GM18517 (cell line): ENCODE measurements around the gene POM121L2.

Experiments
- ATAC-seq: cut with Tn5 transposase; IDR thresholded peaks from one replicate; pipeline ENCODE4 v1.9.1; 2021; ENCODE audit warnings: mild to moderate bottlenecking, moderate library complexity; ENCODE audit not compliant: unreplicated experiment

POM121L2 gene

GRCh38 chr6:27312146-27312949, at the start of gene POM121L2:
POM121L2 (minus strand) TSS chr6:27312273; CDS start chr6:27312170, 103 bp downstream.
- peak; percentile 61 for ATAC-seq

- no peak for ATAC-seq
These were observed 47.2 kb upstream of the POM121L2 start for GRCh38 chr6:27359231-27359630.

- ATAC-seq = no peak
These were observed 46.7 kb upstream of the POM121L2 start for GRCh38 chr6:27358786-27359185.

GRCh38 chr6:27352850-27353249, 40.8 kb upstream of the POM121L2 start:
- ATAC-seq = no peak

- no peak for ATAC-seq
These were observed 22.1 kb upstream of the POM121L2 start for GRCh38 chr6:27334141-27334540.

GRCh38 chr6:27333642-27334040, 21.6 kb upstream of the POM121L2 start:
- no peak for ATAC-seq

- no peak for ATAC-seq
These were observed 20.9 kb upstream of the POM121L2 start for GRCh38 chr6:27332692-27333641.

- no peak for ATAC-seq
These were observed 15.1 kb upstream of the POM121L2 start for GRCh38 chr6:27327023-27327738.

- ATAC-seq = no peak
These were observed 9.8 kb upstream of the POM121L2 start for GRCh38 chr6:27321901-27322300.

- ATAC-seq = no peak
These were observed 9.3 kb upstream of the POM121L2 start for GRCh38 chr6:27321370-27321769.

GRCh38 chr6:27318973-27319372, 6.9 kb upstream of the POM121L2 start:
- ATAC-seq = no peak

GRCh38 chr6:27314046-27314445, 2.0 kb upstream of the POM121L2 start:
- no peak for ATAC-seq

- ATAC-seq = peak; percentile 13
These were observed 838 bp upstream of the POM121L2 start for GRCh38 chr6:27312950-27313271.

GRCh38 chr6:27311806-27312145, 297 bp downstream of the POM121L2 start:
- no peak for ATAC-seq

GRCh38 chr6:27303613-27304272, 8.3 kb downstream of the POM121L2 start:
- no peak for ATAC-seq

GRCh38 chr6:27297857-27298730, 14.0 kb downstream of the POM121L2 start:
- ATAC-seq = no peak

- ATAC-seq = no peak
These were observed 14.6 kb downstream of the POM121L2 start for GRCh38 chr6:27297484-27297856.

- no peak for ATAC-seq
These were observed 15.8 kb downstream of the POM121L2 start for GRCh38 chr6:27296106-27296783.

GRCh38 chr6:27295301-27296079, 16.6 kb downstream of the POM121L2 start:
- no peak for ATAC-seq
